K562 (cell line): ENCODE measurements around the gene IGFALS. TPM values are rescaled to one million over a fixed set of nuclear protein-coding genes. Genes with fewer than 3 reads are reported as not detected.

Experiments used
- BRD4 ChIP-seq: fragments of 200-600 bp; sonication (generic); IDR thresholded peaks from 2 replicates; pipeline ENCODE4 v1.6.1; 2017; ENCODE audit warnings: inconsistent platforms
- CHCHD3 ChIP-seq: fragments of 250-450 bp; sonication (Bioruptor Pico); IDR thresholded peaks from 2 replicates; pipeline ENCODE4 v2.1.2; 2022; ENCODE audit warnings: mild to moderate bottlenecking
- CTCFL ChIP-seq: IDR thresholded peaks from 2 replicates; pipeline ENCODE4 v1.6.1; 2011; ENCODE audit warnings: borderline replicate concordance, low read depth, mild to moderate bottlenecking, moderate library complexity, low read length; ENCODE audit not compliant: insufficient read depth, poor library complexity, severe bottlenecking
- FOXA1 ChIP-seq: fragments of 450-650 bp; IDR thresholded peaks from 2 replicates; pipeline ENCODE4 v1.6.1; 2016; ENCODE audit warnings: mild to moderate bottlenecking, borderline replicate concordance
- HLTF ChIP-seq: fragments of 450-650 bp; IDR thresholded peaks from 2 replicates; pipeline ENCODE4 v1.6.1; 2016
- JUNB ChIP-seq: fragments of 450-650 bp; formaldehyde crosslinking; conservative IDR thresholded peaks from 2 replicates; pipeline ENCODE4 v1.4.0; 2020; ENCODE audit warnings: mild to moderate bottlenecking
- MCM7 ChIP-seq, 2 experiments: fragments of 450-650 bp; IDR thresholded peaks; 2 replicates each; pipeline ENCODE4 v1.6.1; 2016 to 2018
- NBN ChIP-seq: fragments of 450-650 bp; IDR thresholded peaks from 2 replicates; pipeline ENCODE4 v1.6.1; 2016; ENCODE audit warnings: low read depth, mild to moderate bottlenecking
- SMAD4 ChIP-seq: fragments of 250-450 bp; sonication (Bioruptor Pico); conservative IDR thresholded peaks from 2 replicates; pipeline ENCODE4 v1.8.0; 2021; ENCODE audit warnings: inconsistent platforms, mild to moderate bottlenecking, moderate library complexity
- SMARCE1 ChIP-seq: fragments of 450-650 bp; IDR thresholded peaks from 2 replicates; pipeline ENCODE4 v1.7.1; 2016; ENCODE audit warnings: mild to moderate bottlenecking
- SRSF3 ChIP-seq: fragments of 200-400 bp; formaldehyde crosslinking; IDR thresholded peaks from 2 replicates; pipeline ENCODE4 v1.6.1; 2016; ENCODE audit warnings: mild to moderate bottlenecking, low read length, moderate library complexity; ENCODE audit not compliant: insufficient read depth
- TCF7 ChIP-seq: sonication (generic); IDR thresholded peaks from 2 replicates; pipeline ENCODE4 v1.6.1; 2016; ENCODE audit warnings: antibody characterized with exemption, borderline replicate concordance
- XRCC5 ChIP-seq: fragments of 200-400 bp; formaldehyde crosslinking; IDR thresholded peaks from 2 replicates; pipeline ENCODE4 v1.6.1; 2017; ENCODE audit warnings: low read depth, mild to moderate bottlenecking, low read length
- polyA plus RNA-seq, 8 experiments: library from polyadenylated mRNA; depleted of rRNA in 4 of 8; stranded (reverse) in 5 of 8; unstranded in 3 of 8; fragments of >200 nt; fragmentation: Nextera tagmentation in 2 of 8; fragmentation: Illumina TruSeq in 1 of 8; extraction: Ambion mirVana in 2 of 8; extraction: Trizol in 1 of 8; gene quantifications; 2 replicates each; pipeline versions ENCODE4 v1.2.1 to v1.2.3, GENCODE V29; 2011 to 2014; ENCODE audit warnings: inconsistent platforms in 1 of 8, missing spikeins in 1 of 8
- total RNA-seq, 7 experiments: library from RNA; depleted of rRNA in 6 of 7; stranded (reverse); fragments of >200 nt in 6 of 7; fragmentation: Illumina TruSeq in 2 of 7; extraction: Trizol in 2 of 7; gene quantifications; 2 replicates each; pipeline versions ENCODE4 v1.2.1 to v1.2.3, GENCODE V29; 2011 to 2021; ENCODE audit warnings: low replicate concordance in 1 of 7
- TF ChIP-seq, protein P1 (sequence below), 2 experiments: fragments of 450-650 bp; conservative IDR thresholded peaks; 2 replicates each; pipeline ENCODE4 v1.6.1; 2017; ENCODE audit warnings: mild to moderate bottlenecking in 2 of 2, moderate library complexity in 2 of 2
- TF ChIP-seq, protein P2 (sequence below): fragments of 450-650 bp; IDR thresholded peaks from 2 replicates; pipeline ENCODE4 v1.6.1; 2017; ENCODE audit warnings: antibody characterized with exemption

Gene IGFALS
- total and polyA plus RNA-seq, 9 of the 15 experiments (the other 6 are each of a cell fraction or from before 2014, with no cell fraction given), result not detected

- TF ChIP-seq, protein P1, sequence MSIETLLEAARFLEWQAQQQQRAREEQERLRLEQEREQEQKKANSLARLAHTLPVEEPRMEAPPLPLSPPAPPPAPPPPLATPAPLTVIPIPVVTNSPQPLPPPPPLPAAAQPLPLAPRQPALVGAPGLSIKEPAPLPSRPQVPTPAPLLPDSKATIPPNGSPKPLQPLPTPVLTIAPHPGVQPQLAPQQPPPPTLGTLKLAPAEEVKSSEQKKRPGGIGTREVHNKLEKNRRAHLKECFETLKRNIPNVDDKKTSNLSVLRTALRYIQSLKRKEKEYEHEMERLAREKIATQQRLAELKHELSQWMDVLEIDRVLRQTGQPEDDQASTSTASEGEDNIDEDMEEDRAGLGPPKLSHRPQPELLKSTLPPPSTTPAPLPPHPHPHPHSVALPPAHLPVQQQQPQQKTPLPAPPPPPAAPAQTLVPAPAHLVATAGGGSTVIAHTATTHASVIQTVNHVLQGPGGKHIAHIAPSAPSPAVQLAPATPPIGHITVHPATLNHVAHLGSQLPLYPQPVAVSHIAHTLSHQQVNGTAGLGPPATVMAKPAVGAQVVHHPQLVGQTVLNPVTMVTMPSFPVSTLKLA (conservative IDR thresholded peaks at IDR 0.05), result peak; percentile 75 to 85
- no peak for TF ChIP-seq FOXA1
- peak; percentile 62; the same call in 1 of the 2 replicates for TF ChIP-seq TCF7
- no peak for TF ChIP-seq CHCHD3 (CRISPR knock-in tag)
- peak; percentile 87 for TF ChIP-seq NBN
- TF ChIP-seq, protein P2, sequence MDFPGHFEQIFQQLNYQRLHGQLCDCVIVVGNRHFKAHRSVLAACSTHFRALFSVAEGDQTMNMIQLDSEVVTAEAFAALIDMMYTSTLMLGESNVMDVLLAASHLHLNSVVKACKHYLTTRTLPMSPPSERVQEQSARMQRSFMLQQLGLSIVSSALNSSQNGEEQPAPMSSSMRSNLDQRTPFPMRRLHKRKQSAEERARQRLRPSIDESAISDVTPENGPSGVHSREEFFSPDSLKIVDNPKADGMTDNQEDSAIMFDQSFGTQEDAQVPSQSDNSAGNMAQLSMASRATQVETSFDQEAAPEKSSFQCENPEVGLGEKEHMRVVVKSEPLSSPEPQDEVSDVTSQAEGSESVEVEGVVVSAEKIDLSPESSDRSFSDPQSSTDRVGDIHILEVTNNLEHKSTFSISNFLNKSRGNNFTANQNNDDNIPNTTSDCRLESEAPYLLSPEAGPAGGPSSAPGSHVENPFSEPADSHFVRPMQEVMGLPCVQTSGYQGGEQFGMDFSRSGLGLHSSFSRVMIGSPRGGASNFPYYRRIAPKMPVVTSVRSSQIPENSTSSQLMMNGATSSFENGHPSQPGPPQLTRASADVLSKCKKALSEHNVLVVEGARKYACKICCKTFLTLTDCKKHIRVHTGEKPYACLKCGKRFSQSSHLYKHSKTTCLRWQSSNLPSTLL, result no peak
- no peak for TF ChIP-seq MCM7 (IDR thresholded peaks at IDR 0.05)
- TF ChIP-seq BRD4, result no peak
- peak; percentile 91 for TF ChIP-seq SMARCE1
- TF ChIP-seq HLTF, result peak; percentile 57; the same call in 1 of the 2 replicates
- no peak for TF ChIP-seq JUNB (CRISPR knock-in tag)
- peak; percentile 92 for TF ChIP-seq SMAD4 (CRISPR knock-in tag)
- TF ChIP-seq CTCFL, result no peak
- TF ChIP-seq XRCC5, result peak; percentile 75
- no peak for TF ChIP-seq SRSF3
Measured at GRCh38 chr16:1832838-1833454, 39.4 kb upstream of the IGFALS start (continued).
